Measurements from ENCODE around the gene LIN28B.

The LIN28B gene

GRCh38 chr6:105113422-105113821, 156.5 kb downstream of the LIN28B start:
- FAIRE-seq, result no peak

- FAIRE-seq, result no peak
Measured at GRCh38 chr6:105116150-105116549, 159.2 kb downstream of the LIN28B start.

DNA sequence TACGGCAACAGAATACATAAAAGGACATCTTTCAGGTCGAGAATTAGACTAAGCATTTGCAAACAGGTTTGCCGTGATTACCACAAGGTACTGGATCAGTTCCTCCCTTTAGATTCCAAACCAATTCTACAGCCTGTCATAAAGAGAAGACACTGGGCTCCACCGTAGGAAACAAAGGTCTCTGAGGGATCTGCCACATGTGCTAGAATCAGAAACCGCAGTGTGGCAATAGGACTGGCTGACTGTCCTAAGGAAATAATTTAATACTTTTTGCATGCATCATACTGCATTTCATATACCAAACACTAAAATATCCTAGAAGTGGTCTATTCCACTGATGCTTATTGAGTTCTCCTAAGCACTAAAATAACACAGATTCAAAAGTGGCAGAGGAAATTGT, 163.7 kb downstream of the LIN28B start:
- FAIRE-seq, result no peak

GRCh38 chr6:105121981-105122380, 165.1 kb downstream of the LIN28B start:
- no peak for FAIRE-seq

DNA sequence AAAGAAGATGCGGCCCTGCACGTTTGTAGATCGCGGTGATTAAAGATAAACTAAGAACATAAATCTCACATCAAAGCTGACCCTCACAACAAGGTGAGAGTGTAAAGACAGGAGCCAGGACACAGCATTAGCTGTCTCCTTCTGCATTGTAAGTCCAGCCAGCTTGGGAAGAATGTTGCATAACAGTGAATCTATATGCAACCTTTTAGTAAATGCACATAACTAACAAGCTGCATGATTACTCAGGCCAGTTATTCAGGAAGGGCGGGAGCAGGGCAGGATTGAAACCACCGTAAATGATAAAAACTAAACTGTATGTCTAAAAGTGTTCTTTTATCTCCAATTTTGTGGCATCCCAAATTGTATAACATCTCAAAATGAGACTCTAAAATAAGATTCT, 165.8 kb downstream of the LIN28B start:
- no peak for FAIRE-seq

All from colon (tissue), 2 donors.